Thyroid gland (tissue), 4 donors: ENCODE measurements around the gene GLCCI1.

Source experiments
- POLR2A ChIP-seq, 2 donors: fragments of 450-650 bp; IDR thresholded peaks; one replicate each; pipeline ENCODE4 v1.6.1; 2017; ENCODE audit warnings: antibody characterized with exemption in 2 of 2, mild to moderate bottlenecking in 2 of 2, moderate library complexity in 1 of 2
- TF ChIP-seq, protein P1 (sequence below), 6 experiments: fragments of 200-600 bp in 3 of 6; fragments of 450-650 bp in 3 of 6; sonication (generic) in 3 of 6; IDR thresholded peaks; one replicate each; pipeline ENCODE4 v1.5.1; 2016 to 2019; ENCODE audit warnings: antibody characterized with exemption in 6 of 6, mild to moderate bottlenecking in 2 of 6, inconsistent platforms in 1 of 6, moderate library complexity in 1 of 6

DNA sequence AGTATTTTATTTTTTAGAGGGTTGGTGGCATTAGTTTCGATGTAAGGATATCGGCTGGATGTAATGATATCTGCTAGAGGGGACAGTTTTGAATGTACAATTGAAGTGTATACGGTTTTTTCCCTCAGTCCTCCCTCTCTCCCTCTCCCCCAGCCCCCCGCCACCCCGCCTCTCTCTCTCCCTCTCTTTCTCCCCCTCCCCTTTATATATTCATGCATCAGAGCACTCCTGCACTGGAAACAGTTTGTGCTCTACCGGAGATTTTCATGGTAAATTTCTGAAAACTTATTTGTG, 1.6 kb downstream of the GLCCI1 start:
- TF ChIP-seq, protein P1, sequence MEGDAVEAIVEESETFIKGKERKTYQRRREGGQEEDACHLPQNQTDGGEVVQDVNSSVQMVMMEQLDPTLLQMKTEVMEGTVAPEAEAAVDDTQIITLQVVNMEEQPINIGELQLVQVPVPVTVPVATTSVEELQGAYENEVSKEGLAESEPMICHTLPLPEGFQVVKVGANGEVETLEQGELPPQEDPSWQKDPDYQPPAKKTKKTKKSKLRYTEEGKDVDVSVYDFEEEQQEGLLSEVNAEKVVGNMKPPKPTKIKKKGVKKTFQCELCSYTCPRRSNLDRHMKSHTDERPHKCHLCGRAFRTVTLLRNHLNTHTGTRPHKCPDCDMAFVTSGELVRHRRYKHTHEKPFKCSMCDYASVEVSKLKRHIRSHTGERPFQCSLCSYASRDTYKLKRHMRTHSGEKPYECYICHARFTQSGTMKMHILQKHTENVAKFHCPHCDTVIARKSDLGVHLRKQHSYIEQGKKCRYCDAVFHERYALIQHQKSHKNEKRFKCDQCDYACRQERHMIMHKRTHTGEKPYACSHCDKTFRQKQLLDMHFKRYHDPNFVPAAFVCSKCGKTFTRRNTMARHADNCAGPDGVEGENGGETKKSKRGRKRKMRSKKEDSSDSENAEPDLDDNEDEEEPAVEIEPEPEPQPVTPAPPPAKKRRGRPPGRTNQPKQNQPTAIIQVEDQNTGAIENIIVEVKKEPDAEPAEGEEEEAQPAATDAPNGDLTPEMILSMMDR (IDR thresholded peaks at IDR 0.05), result no peak
- no peak for TF ChIP-seq POLR2A (IDR thresholded peaks at IDR 0.05)
